HepG2 (cell line): ENCODE results near the gene PEPD. TPM values are rescaled to one million over a fixed set of nuclear protein-coding genes. Genes with fewer than 3 reads are reported as not detected.

Source experiments
- BORCS8-MEF2B ChIP-seq: sonication (generic); formaldehyde crosslinking; IDR thresholded peaks from 2 replicates; pipeline ENCODE4 v1.8.0; 2022; ENCODE audit warnings: mild to moderate bottlenecking, missing genetic modification reagents
- KMT2A ChIP-seq: sonication (generic); formaldehyde crosslinking; IDR thresholded peaks from 2 replicates; pipeline ENCODE4 v1.4.0; 2020; ENCODE audit warnings: missing genetic modification reagents
- NPAS2 ChIP-seq: sonication (generic); formaldehyde crosslinking; IDR thresholded peaks from 2 replicates; pipeline ENCODE4 v1.8.0; 2022; ENCODE audit warnings: mild to moderate bottlenecking, missing genetic modification reagents, borderline replicate concordance
- RNF2 ChIP-seq: fragments of 450-650 bp; conservative IDR thresholded peaks from 2 replicates; pipeline ENCODE4 v1.6.1; 2016; ENCODE audit warnings: low read depth
- SPEN ChIP-seq: sonication (generic); formaldehyde crosslinking; IDR thresholded peaks from 2 replicates; pipeline ENCODE4 v1.5.1; 2020; ENCODE audit warnings: low read depth, mild to moderate bottlenecking, missing genetic modification reagents
- TAF15 ChIP-seq: fragments of 200-400 bp; formaldehyde crosslinking; IDR thresholded peaks from one replicate; pipeline ENCODE4 v1.6.1; 2018; ENCODE audit warnings: mild to moderate bottlenecking, low read depth, low read length; ENCODE audit not compliant: poor library complexity, severe bottlenecking
- TEAD3 ChIP-seq: optimal IDR thresholded peaks from 2 replicates; pipeline ENCODE3; 2016; ENCODE audit warnings: borderline replicate concordance
- WIZ ChIP-seq: sonication (generic); formaldehyde crosslinking; IDR thresholded peaks from 2 replicates; pipeline ENCODE4 v1.5.1; 2020; ENCODE audit warnings: mild to moderate bottlenecking, missing genetic modification reagents
- ZFP82 ChIP-seq: sonication (generic); formaldehyde crosslinking; IDR thresholded peaks from 2 replicates; pipeline ENCODE4 v1.5.1; 2020; ENCODE audit warnings: mild to moderate bottlenecking, missing genetic modification reagents, borderline replicate concordance
- ZFY ChIP-seq: sonication (generic); formaldehyde crosslinking; IDR thresholded peaks from 2 replicates; pipeline ENCODE4 v1.4.0; 2020; ENCODE audit warnings: missing genetic modification reagents
- ZKSCAN5 ChIP-seq: sonication (generic); formaldehyde crosslinking; IDR thresholded peaks from 2 replicates; pipeline ENCODE4 v1.5.1; 2020; ENCODE audit warnings: mild to moderate bottlenecking, missing genetic modification reagents
- ZNF205 ChIP-seq: IDR thresholded peaks from 2 replicates; pipeline ENCODE4 v1.6.1; 2018; ENCODE audit warnings: missing biosample characterization, missing genetic modification reagents
- ZNF296 ChIP-seq: sonication (generic); formaldehyde crosslinking; conservative IDR thresholded peaks from 2 replicates; pipeline ENCODE4 v1.5.0; 2020; ENCODE audit warnings: mild to moderate bottlenecking, missing genetic modification reagents
- ZNF331 ChIP-seq: sonication (generic); formaldehyde crosslinking; IDR thresholded peaks from 2 replicates; pipeline ENCODE4 v1.4.0; 2020; ENCODE audit warnings: missing genetic modification reagents
- ZNF333 ChIP-seq: sonication (generic); formaldehyde crosslinking; IDR thresholded peaks from 2 replicates; pipeline ENCODE4 v1.4.0; 2020; ENCODE audit warnings: mild to moderate bottlenecking, missing genetic modification reagents, borderline replicate concordance
- ZNF562 ChIP-seq: sonication (generic); formaldehyde crosslinking; IDR thresholded peaks from 2 replicates; pipeline ENCODE4 v1.8.0; 2022; ENCODE audit warnings: missing genetic modification reagents, borderline replicate concordance
- ZNF761 ChIP-seq: sonication (generic); formaldehyde crosslinking; conservative IDR thresholded peaks from 2 replicates; pipeline ENCODE4 v1.4.0; 2020; ENCODE audit warnings: mild to moderate bottlenecking, missing genetic modification reagents
- polyA plus RNA-seq, 8 experiments: library from polyadenylated mRNA; depleted of rRNA in 3 of 8; stranded (reverse) in 7 of 8; unstranded in 1 of 8; fragments of >200 nt; fragmentation: Illumina TruSeq in 4 of 8; extraction: Trizol in 4 of 8; gene quantifications; 2 replicates each; pipeline versions ENCODE4 v1.2.1 to v1.2.3, GENCODE V29; 2011 to 2016; ENCODE audit warnings: low read depth in 4 of 8, missing spikeins in 1 of 8, mixed read lengths in 1 of 8; ENCODE audit not compliant: insufficient read depth in 1 of 8
- total RNA-seq, 5 experiments: library from RNA; depleted of rRNA; stranded (reverse); fragments of >200 nt; fragmentation: Illumina TruSeq; extraction: Trizol; gene quantifications; 2 replicates each; pipeline ENCODE4 v1.2.3, GENCODE V29; 2016; ENCODE audit warnings: low read depth in 1 of 5
- TF ChIP-seq, protein P1 (sequence below): sonication (generic); formaldehyde crosslinking; IDR thresholded peaks from 2 replicates; pipeline ENCODE4 v1.9.0; 2021; ENCODE audit warnings: missing genetic modification reagents, borderline replicate concordance
- TF ChIP-seq, protein P2 (sequence below): sonication (generic); formaldehyde crosslinking; IDR thresholded peaks from 2 replicates; pipeline ENCODE4 v1.5.0; 2020; ENCODE audit warnings: mild to moderate bottlenecking, missing genetic modification reagents
- TF ChIP-seq, protein P3 (sequence below): sonication (generic); formaldehyde crosslinking; IDR thresholded peaks from 2 replicates; pipeline ENCODE4 v1.9.0; 2022; ENCODE audit warnings: low read depth, missing genetic modification reagents
- TF ChIP-seq, protein P4 (sequence below): sonication (generic); formaldehyde crosslinking; IDR thresholded peaks from 2 replicates; pipeline ENCODE4 v1.4.0; 2020; ENCODE audit warnings: missing genetic modification reagents

The PEPD gene
- total and polyA plus RNA-seq, 2 of the 13 experiments (the other 11 are each of a cell fraction or from before 2014, with no cell fraction given) = 60.7 to 75.1 TPM

DNA sequence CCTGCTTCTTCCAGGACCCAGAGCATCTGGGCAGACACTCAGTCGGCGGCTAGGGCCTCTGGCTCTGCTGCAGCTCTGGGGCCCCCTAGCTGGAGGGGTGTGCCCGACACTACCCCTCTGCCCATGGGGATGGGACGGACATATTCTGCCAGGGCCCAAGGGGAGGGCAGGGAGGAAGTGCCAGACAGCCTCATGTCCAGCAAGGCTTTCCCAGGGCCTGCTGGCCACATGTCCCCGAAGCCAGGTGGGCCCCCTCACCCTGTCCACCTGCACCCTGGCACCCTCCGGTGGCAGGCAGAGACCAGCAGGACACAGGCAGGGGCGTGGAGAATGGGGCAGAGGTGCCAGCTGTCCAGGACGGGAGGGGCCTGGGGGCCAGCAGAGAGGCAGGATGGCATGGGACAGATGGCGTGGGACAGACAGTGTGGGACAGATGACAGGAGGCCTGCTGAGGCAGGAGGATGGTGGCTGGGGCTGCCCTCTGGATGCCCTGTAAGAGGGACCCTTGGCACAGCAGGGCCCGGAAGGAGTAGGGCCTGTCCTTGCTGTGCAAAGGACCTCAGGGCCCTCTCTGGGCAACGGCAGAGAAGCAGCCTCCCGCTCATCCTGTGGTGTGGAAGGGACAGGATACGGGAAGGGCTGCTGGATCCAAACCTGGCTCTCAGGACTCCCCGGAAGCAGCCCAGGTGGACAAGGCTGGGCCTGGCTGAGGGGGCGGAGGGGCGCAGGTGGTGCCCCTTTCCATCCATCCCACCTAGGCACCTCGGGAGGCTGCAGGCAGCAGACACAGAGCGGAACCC lies 119.0 kb downstream of the PEPD start (continued):
- TF ChIP-seq ZNF331 (CRISPR knock-in tag) (no peak), RNF2 (no peak), BORCS8-MEF2B (no peak), ZKSCAN5 (CRISPR knock-in tag) (no peak), WIZ (CRISPR knock-in tag) (no peak), ZNF296 (CRISPR knock-in tag) (no peak), ZFP82 (CRISPR knock-in tag) (no peak), TEAD3 (CRISPR knock-in tag) (no peak), TAF15 (peak; percentile 11), NPAS2 (CRISPR knock-in tag) (no peak), ZNF333 (CRISPR knock-in tag) (no peak), ZFY (CRISPR knock-in tag) (peak; percentile 29; the same call in 1 of the 2 replicates), SPEN (CRISPR knock-in tag) (0 out of 2 replicates have a peak, but pooled peaks have one; percentile 30), ZNF205 (CRISPR knock-in tag) (no peak), ZNF562 (CRISPR knock-in tag) (no peak), KMT2A (CRISPR knock-in tag) (no peak), ZNF761 (no peak)
- TF ChIP-seq, protein P1, sequence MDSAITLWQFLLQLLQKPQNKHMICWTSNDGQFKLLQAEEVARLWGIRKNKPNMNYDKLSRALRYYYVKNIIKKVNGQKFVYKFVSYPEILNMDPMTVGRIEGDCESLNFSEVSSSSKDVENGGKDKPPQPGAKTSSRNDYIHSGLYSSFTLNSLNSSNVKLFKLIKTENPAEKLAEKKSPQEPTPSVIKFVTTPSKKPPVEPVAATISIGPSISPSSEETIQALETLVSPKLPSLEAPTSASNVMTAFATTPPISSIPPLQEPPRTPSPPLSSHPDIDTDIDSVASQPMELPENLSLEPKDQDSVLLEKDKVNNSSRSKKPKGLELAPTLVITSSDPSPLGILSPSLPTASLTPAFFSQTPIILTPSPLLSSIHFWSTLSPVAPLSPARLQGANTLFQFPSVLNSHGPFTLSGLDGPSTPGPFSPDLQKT = no peak
- TF ChIP-seq, protein P2, sequence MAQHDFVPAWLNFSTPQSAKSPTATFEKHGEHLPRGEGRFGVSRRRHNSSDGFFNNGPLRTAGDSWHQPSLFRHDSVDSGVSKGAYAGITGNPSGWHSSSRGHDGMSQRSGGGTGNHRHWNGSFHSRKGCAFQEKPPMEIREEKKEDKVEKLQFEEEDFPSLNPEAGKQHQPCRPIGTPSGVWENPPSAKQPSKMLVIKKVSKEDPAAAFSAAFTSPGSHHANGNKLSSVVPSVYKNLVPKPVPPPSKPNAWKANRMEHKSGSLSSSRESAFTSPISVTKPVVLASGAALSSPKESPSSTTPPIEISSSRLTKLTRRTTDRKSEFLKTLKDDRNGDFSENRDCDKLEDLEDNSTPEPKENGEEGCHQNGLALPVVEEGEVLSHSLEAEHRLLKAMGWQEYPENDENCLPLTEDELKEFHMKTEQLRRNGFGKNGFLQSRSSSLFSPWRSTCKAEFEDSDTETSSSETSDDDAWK (CRISPR knock-in tag) = no peak
- TF ChIP-seq, protein P3, sequence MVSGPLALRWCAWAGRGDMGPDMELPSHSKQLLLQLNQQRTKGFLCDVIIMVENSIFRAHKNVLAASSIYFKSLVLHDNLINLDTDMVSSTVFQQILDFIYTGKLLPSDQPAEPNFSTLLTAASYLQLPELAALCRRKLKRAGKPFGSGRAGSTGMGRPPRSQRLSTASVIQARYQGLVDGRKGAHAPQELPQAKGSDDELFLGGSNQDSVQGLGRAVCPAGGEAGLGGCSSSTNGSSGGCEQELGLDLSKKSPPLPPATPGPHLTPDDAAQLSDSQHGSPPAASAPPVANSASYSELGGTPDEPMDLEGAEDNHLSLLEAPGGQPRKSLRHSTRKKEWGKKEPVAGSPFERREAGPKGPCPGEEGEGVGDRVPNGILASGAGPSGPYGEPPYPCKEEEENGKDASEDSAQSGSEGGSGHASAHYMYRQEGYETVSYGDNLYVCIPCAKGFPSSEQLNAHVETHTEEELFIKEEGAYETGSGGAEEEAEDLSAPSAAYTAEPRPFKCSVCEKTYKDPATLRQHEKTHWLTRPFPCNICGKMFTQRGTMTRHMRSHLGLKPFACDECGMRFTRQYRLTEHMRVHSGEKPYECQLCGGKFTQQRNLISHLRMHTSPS = peak; percentile 40
- TF ChIP-seq, protein P4, sequence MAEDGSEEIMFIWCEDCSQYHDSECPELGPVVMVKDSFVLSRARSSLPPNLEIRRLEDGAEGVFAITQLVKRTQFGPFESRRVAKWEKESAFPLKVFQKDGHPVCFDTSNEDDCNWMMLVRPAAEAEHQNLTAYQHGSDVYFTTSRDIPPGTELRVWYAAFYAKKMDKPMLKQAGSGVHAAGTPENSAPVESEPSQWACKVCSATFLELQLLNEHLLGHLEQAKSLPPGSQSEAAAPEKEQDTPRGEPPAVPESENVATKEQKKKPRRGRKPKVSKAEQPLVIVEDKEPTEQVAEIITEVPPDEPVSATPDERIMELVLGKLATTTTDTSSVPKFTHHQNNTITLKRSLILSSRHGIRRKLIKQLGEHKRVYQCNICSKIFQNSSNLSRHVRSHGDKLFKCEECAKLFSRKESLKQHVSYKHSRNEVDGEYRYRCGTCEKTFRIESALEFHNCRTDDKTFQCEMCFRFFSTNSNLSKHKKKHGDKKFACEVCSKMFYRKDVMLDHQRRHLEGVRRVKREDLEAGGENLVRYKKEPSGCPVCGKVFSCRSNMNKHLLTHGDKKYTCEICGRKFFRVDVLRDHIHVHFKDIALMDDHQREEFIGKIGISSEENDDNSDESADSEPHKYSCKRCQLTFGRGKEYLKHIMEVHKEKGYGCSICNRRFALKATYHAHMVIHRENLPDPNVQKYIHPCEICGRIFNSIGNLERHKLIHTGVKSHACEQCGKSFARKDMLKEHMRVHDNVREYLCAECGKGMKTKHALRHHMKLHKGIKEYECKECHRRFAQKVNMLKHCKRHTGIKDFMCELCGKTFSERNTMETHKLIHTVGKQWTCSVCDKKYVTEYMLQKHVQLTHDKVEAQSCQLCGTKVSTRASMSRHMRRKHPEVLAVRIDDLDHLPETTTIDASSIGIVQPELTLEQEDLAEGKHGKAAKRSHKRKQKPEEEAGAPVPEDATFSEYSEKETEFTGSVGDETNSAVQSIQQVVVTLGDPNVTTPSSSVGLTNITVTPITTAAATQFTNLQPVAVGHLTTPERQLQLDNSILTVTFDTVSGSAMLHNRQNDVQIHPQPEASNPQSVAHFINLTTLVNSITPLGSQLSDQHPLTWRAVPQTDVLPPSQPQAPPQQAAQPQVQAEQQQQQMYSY = no peak
